Measurements from ENCODE around the gene FBXL2.
"Not testable (repeated sequence)": the region's sequence is repeated elsewhere in the genome, so short reads cannot be mapped to it uniquely, and the experiment has no call there.

Gene FBXL2

DNA sequence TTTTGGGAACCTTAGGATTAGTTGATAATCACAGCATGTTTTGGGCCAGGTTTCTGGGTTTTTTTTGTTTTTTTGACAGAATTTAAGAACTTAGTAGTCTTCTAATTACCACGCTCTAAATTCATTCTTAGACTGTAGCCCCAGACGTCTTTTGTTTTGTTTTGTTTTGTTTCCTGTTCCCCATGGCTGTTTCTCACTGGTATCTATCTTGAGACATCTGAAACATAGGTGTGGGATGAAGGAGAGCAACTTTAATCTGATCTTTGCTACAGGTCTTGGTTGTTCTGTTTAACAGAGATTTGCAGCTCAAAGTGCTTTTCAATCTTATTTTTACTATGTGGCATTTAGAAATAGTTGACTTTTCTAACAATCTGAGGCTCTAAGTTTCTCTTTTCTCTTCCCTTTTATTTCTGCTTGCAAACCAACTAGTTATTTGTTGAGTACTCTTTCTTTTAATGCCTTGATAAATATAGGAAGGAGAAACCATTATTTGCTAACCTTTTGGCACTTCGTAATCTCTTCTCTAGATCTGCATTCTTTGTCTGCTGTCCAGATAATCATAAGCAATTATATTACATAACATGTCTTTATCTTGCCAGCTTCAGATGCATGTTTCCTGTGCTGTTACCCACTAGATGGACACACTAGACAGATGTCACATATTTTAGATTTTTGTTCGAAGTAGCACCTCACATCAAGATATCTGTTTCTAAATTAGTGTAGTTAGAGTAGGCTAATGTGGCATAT lies 40.9 kb downstream of the FBXL2 start:
- FAIRE-seq, result no peak

DNA sequence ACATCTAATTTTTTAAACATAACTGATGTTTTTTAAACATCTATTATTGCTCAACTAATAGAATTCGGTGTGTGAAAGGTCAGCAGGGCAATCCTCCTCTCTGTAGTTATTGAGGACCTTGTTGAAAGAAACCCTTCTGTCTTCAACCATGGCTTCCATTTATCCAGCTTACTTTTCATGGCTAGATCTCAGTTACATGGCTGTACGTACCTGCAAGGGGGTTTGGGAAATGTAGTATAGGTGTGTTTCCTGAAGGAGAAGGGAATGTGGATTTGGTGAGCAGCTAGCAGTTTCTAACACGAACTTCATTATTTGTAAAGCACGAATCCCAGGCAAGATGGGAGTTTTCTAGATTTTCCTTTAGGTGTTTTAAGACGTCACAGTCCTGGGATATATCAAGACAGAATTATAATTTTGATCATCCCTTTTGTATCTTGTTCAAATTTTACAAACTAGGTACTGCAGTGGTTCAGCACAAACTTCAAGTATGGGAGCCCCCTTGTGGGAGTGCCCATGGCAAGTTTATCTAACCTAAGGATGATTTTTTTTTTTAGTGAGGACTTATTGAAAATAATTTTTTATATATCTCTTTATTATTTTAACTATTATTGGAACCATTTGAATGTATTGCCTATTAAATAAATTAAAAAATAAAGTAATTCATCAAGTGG lies 41.6 kb downstream of the FBXL2 start:
- peak; percentile 87 for FAIRE-seq

- no peak for FAIRE-seq
These were observed 45.2 kb downstream of the FBXL2 start for GRCh38 chr3:33322412-33322811.

- no peak for FAIRE-seq
These were observed 54.2 kb downstream of the FBXL2 start for GRCh38 chr3:33331414-33331813.

DNA sequence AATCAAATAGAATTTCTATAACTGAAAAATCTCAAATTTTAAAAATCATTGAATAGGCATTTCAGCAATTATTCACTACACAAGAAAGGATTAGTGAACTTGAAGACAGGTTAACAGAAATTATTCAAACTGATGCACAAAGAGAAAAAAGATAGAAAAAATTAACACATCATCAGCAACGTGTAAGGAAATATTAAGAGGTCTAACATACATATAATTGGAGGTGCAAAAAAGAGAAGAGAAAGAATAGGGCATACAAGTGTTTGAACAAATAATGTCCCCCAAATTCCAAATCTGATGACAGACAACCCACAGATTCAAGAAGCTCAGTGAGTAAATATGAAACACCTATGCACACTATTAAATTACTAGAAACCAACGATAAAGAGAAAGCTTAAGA lies 57.1 kb downstream of the FBXL2 start:
- FAIRE-seq, result no peak

DNA sequence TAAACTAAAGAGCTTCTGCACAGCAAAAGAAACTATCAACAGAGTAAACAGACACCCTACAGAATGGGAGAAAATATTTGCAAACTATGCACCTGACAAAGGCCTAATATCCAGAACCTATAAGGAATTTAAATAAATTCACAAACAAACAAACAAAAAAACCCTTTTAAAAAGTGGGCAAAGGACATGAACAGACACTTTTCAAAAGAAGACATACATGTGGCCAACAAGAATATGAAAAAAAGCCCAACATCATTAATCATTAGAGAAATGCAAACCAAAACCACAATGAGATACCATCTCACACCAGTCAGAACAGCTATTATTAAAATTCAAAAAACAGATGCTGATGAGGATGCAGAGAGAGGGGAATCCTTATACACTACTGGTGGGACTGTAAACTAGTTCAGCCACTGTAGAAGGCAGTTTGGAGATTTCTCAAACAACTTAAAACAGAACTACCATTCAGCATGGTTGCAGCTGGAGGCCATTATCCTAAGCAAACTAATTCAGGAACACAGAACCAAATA lies 61.8 kb downstream of the FBXL2 start:
- FAIRE-seq, result not testable (repeated sequence)

GRCh38 chr3:33339758-33340157 lies 62.5 kb downstream of the FBXL2 start:
- no peak for FAIRE-seq

GRCh38 chr3:33355611-33356010 lies 78.4 kb downstream of the FBXL2 start:
- FAIRE-seq, result no peak

DNA sequence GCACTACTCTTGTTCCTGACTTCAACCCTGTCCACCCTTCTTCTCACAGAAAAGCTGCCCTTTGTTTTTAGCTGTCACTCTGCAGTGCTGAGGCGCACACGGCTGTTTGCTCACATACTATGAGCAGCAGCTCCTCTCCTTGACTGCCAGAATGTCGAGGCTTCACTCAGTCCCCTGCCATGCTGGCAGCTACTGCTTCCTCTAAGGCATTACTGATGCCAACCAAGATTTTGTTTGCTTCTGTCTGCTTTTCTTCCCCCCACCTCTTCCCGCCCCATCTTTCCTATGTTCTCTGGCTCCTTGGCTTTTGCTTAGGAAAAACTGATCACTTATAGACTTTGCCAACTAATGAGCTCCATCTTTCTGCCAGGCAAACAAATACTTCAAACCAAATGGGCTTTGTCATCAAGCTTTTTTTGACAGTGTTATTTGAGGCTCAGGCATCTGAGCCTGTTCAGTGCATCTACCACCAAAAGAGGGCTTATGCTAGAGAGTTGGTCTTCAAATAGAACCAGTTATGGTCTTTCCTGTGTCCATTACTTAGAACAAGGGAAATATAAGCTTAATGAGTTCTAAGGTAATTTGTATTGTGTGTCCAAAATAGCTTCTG lies 81.0 kb downstream of the FBXL2 start:
- no peak for FAIRE-seq

DNA sequence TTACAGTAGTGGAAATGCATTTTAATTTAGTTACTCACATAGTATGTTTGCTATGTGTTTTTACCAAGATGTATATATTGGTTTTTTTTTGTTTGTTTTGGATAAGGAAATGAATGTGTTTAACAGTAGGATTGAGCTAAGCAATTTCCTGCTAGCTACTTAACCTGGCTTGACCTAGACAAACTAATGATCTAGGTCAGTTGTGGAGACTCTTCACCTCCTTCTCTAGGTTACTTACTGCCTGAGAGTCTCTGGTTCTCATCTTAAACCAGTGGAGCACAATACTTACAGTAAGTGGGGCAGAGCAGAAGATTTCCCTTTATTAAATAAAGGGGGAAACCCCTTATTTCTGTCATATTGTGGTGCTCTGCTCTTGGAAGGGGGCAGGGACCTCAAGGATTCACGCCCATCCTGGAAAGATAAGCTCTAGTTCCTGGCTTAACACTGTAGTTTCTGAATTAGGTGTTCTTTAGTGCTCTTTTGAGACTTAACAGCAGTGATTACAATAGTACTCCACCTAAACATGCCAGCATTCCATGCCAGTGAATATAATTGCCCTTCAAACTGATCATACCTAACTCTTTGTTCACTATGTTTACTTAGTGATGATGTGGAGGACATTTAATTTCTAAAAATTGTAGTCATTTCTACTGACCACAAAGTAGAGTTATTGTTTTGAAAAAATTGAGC lies 83.0 kb downstream of the FBXL2 start:
- no peak for FAIRE-seq

DNA sequence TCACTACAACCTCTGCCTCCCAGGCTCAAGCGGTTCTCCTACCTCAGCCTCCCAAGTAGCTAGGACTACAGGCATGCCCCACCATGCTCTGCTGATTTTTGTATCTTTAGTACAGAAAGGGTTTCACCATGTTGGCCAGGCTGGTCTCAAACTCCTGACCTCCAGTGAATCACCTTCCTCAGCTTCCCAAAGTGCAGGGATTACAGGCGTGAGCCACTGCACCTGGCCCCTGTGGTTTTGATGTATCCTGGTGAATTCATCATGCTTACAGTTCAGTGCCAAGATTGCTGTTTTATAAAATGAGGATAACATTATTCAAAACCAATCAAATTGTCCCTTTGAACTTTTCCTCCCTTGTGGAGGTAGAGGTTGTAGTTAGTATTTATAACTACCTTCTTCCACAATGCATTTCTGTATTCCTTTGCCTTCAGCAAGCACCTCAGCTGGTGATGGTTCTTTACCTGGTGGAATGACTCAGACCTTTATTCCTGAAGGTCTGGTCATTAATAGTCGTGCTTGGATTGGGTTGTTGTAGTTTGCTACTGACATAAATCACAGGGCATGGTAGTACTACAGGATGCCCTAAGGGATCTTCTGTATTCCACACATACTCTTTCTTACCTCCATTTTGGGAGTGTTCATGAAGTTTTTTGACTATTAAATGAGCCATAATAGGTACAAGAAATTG lies 86.0 kb downstream of the FBXL2 start:
- no peak for FAIRE-seq

DNA sequence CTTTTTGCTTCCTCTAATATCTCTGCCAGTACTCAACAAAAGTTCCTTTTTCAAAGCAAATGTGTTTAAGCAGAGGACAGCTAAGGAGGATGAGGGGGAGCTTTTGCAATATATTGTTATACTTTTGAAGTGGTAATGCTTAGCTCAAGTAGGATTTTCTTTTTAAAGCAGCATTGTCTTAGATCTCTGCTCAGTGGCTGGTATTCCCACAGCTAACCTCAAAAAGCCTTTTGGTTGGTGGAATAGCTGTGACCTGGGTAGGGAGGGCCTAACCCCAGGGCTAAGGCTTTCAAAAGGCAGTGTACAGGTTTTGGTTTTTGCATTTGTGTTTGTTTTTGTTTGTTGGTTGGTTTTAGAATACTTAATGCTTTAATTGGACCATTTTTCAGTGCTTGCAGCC lies 86.8 kb downstream of the FBXL2 start:
- FAIRE-seq, result no peak

DNA sequence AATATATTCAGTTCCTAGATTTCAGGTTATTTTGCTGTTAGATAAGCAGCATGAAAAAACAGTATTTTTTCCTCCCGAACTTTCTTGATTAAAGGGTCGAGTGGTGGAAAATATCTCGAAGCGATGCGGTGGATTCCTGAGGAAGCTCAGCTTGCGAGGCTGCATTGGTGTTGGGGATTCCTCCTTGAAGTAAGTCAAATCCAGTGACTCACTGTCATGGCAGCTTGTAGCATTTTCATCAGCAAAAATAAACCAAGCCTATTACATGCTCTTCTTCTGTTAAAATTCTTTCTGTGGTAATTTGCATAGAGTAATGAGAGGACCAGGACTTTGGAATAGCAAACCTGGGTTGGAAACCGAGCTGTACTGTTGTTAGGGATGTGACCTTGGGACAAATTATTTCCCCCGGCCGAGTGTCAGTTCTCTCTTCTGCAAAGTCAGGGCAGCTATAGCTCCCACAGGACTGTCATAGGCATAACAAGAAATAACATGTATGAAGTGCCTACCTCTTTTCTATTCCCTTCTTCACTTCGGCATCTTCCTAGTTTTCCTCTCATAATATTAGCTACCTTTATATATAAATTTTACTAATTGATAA lies 87.4 kb downstream of the FBXL2 start:
- no peak for FAIRE-seq

DNA sequence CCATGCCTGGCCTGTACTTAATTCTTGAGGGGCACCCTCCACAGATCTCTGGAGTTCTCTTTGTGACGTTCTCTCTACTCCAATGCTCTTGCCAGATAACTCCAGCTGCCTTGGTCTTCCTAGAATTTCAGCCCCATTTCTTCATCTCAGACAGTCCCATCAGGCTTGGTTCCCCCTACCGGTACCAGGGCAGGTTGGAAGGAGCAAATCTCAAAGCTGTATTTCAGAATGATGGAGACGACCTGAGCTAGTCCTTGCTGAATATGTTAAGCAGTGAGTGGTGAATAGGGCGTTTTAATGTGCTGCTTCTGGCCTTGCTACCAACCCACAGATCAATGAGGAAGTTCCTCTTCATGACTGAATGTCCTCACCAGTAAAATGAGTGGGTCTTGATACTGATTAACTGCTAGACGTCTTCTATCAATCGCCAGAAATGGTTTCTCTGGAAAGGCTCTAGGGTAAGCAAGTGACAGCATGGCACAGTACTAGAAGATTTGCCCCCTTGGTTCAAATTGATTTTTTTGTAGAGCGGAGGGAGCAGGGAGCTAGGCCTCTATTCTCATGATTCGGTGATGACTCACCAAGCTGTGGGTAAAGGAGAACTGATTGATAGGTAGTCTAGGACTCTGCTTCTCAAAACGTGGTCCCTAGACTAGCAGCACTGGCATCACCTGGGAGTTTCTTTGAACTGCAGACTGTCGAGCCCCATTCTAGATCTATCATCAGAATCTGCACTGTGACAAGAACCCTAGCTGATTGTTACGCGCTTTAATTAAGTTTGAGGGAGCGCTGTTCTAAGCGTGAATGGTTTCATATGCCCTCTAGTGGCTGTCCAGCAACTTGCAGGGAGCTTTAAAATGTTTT lies 95.2 kb downstream of the FBXL2 start:
- FAIRE-seq, result no peak

- FAIRE-seq, result no peak
These were observed 95.8 kb downstream of the FBXL2 start for GRCh38 chr3:33373082-33373437.

- no peak for FAIRE-seq
These were observed 100.2 kb downstream of the FBXL2 start for GRCh38 chr3:33377489-33377888.

DNA sequence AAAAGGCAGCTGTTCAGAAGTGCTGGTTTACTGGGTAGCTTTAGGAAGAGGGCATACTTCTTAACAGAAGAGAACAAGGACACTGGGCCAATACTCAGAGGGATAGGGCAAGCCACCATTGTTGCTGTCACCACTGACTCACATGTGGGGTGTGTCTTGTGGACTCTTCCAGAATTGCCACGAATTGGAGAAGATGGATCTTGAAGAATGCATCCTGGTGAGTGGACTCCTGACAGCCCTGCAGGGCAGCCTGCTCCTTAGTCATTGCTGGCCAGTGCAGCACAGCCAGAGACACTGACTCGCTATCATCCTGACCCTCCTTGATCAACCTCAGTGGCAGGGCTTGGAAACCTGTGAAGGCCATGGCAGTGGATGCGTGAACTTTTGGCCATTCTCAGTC lies 100.7 kb downstream of the FBXL2 start:
- no peak for FAIRE-seq

- no peak for FAIRE-seq
These were observed 103.4 kb downstream of the FBXL2 start for GRCh38 chr3:33380653-33381052.

- no peak for FAIRE-seq
These were observed 106.7 kb downstream of the FBXL2 start for GRCh38 chr3:33383951-33384350.

- FAIRE-seq, result no peak
These were observed 108.2 kb downstream of the FBXL2 start for GRCh38 chr3:33385423-33385822.

GRCh38 chr3:33386631-33387030 lies 109.4 kb downstream of the FBXL2 start:
- FAIRE-seq, result no peak

All from A204.1 (cell line).